HG02981 (cell line): ENCODE data around the gene ESF1.

ENCODE experiments used
- ATAC-seq: cut with Tn5 transposase; IDR thresholded peaks from one replicate; pipeline ENCODE4 v1.9.1; 2021; ENCODE audit warnings: mild to moderate bottlenecking, moderate library complexity; ENCODE audit not compliant: unreplicated experiment

ESF1 gene

GRCh38 chr20:13784893-13785715 lies at the start of gene ESF1, which contains the start of gene NDUFAF5:
ESF1 (minus strand) TSS chr20:13784919; CDS start chr20:13783140, 1,779 bp downstream.
NDUFAF5 (plus strand) TSS chr20:13785028; CDS start chr20:13785069, 41 bp downstream.
- ATAC-seq, result peak; percentile 92

- no peak for ATAC-seq
Observed at GRCh38 chr20:13831476-13831875, 46.8 kb upstream of the ESF1 start.

- ATAC-seq, result no peak
Observed at GRCh38 chr20:13825465-13825864, 40.7 kb upstream of the ESF1 start.

- no peak for ATAC-seq
Observed at GRCh38 chr20:13824459-13824858, 39.7 kb upstream of the ESF1 start.

- ATAC-seq, result no peak
Observed at GRCh38 chr20:13822459-13822858, 37.7 kb upstream of the ESF1 start.

- ATAC-seq, result no peak
Observed at GRCh38 chr20:13821876-13822275, 37.2 kb upstream of the ESF1 start.

GRCh38 chr20:13819885-13820645 lies 35.3 kb upstream of the ESF1 start:
- ATAC-seq, result peak; percentile 83

GRCh38 chr20:13817342-13817741 lies 32.6 kb upstream of the ESF1 start:
- no peak for ATAC-seq

- no peak for ATAC-seq
Observed at GRCh38 chr20:13816757-13817156, 32.0 kb upstream of the ESF1 start.

GRCh38 chr20:13814672-13815071 lies 30.0 kb upstream of the ESF1 start:
- no peak for ATAC-seq

GRCh38 chr20:13813910-13814309 lies 29.2 kb upstream of the ESF1 start:
- no peak for ATAC-seq

GRCh38 chr20:13810446-13810845 lies 25.7 kb upstream of the ESF1 start:
- ATAC-seq, result no peak

- ATAC-seq, result no peak
Observed at GRCh38 chr20:13809855-13810254, 25.1 kb upstream of the ESF1 start.

GRCh38 chr20:13809373-13809772 lies 24.7 kb upstream of the ESF1 start:
- no peak for ATAC-seq

GRCh38 chr20:13800728-13801134 lies 16.0 kb upstream of the ESF1 start:
- ATAC-seq, result no peak

- ATAC-seq, result no peak
Observed at GRCh38 chr20:13799974-13800373, 15.3 kb upstream of the ESF1 start.

- ATAC-seq, result no peak
Observed at GRCh38 chr20:13799040-13799439, 14.3 kb upstream of the ESF1 start.

- ATAC-seq, result no peak
Observed at GRCh38 chr20:13794667-13795066, 9.9 kb upstream of the ESF1 start.

- ATAC-seq, result no peak
Observed at GRCh38 chr20:13793001-13793400, 8.3 kb upstream of the ESF1 start.

GRCh38 chr20:13791540-13792459 lies 7.1 kb upstream of the ESF1 start:
- no peak for ATAC-seq

GRCh38 chr20:13790708-13791107 lies 6.0 kb upstream of the ESF1 start:
- ATAC-seq, result no peak
